ENCODE data around the gene SSBP2. TPM values are rescaled to one million over a fixed set of nuclear protein-coding genes. Genes with fewer than 3 reads are reported as not detected.

SSBP2 gene
- total RNA-seq, 1 donor from 2014 or later: 47.9 TPM

DNA sequence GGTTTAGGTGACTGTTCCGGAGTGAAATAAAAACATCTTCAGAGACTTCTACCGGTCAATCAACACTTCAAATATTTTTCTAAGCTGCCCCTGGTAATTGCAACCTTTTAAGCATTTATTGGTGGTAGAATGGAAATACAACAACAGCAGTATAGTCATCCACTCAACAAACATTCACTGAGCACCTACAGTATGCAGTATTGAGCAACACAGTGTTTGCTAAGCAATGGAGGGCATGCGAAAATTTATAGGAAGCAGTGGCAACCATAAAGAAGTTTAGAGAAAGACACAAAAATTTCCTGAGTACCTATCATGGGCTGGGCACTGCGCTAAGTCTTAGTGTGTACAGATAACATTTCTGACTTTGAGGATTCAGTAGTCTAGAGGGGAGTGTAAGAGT lies 12.0 kb upstream of the SSBP2 start:
- Mint-ChIP-seq H3K27ac (ENCODE audit: unreplicated experiment) (no peak overlapping the region), H3K36me3 (ENCODE audit: low read depth) (peaks cover 2% of the 10 kb centered on the region), H3K4me1 (ENCODE audit: low read depth) (peaks cover 31% of the 10 kb centered on the region), H3K27me3 (ENCODE audit: low read depth) (no peaks in the 10 kb centered on the region), H3K9me3 (ENCODE audit: low read depth) (peaks cover 4% of the 10 kb centered on the region), H3K4me3 (ENCODE audit: unreplicated experiment) (no peak overlapping the region)
- DNase-seq (ENCODE audit: low spot score): no peak
- TF ChIP-seq, protein P1, sequence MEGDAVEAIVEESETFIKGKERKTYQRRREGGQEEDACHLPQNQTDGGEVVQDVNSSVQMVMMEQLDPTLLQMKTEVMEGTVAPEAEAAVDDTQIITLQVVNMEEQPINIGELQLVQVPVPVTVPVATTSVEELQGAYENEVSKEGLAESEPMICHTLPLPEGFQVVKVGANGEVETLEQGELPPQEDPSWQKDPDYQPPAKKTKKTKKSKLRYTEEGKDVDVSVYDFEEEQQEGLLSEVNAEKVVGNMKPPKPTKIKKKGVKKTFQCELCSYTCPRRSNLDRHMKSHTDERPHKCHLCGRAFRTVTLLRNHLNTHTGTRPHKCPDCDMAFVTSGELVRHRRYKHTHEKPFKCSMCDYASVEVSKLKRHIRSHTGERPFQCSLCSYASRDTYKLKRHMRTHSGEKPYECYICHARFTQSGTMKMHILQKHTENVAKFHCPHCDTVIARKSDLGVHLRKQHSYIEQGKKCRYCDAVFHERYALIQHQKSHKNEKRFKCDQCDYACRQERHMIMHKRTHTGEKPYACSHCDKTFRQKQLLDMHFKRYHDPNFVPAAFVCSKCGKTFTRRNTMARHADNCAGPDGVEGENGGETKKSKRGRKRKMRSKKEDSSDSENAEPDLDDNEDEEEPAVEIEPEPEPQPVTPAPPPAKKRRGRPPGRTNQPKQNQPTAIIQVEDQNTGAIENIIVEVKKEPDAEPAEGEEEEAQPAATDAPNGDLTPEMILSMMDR (IDR thresholded peaks at IDR 0.05): no peak

DNA sequence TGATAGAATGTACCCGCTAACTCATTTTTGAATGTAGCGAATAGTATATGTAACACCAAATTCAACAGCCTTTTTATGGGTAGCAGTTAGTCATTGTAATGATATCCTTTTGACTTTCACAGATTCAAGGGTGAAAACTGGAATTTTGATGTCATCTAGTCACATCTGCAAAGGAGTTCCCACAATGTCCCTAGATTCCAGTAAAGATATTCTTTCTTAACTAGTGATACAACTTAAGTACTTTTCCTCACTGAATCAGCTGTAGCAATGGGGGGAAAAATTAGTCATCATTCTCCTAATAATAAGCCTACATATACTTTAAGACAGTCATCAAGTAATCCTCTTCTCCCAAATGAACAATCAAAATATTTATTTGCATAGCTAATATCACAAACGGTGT lies 11.5 kb upstream of the SSBP2 start:
- Mint-ChIP-seq H3K4me3 (ENCODE audit: unreplicated experiment) (no peak overlapping the region), H3K9me3 (ENCODE audit: low read depth) (peaks cover 4% of the 10 kb centered on the region), H3K4me1 (ENCODE audit: low read depth) (peaks cover 27% of the 10 kb centered on the region), H3K27me3 (ENCODE audit: low read depth) (no peaks in the 10 kb centered on the region), H3K27ac (ENCODE audit: unreplicated experiment) (no peak overlapping the region), H3K36me3 (ENCODE audit: low read depth) (peaks cover 2% of the 10 kb centered on the region)
- TF ChIP-seq, protein P1 (IDR thresholded peaks at IDR 0.05): no peak
- no peak for DNase-seq (ENCODE audit: low spot score)

DNA sequence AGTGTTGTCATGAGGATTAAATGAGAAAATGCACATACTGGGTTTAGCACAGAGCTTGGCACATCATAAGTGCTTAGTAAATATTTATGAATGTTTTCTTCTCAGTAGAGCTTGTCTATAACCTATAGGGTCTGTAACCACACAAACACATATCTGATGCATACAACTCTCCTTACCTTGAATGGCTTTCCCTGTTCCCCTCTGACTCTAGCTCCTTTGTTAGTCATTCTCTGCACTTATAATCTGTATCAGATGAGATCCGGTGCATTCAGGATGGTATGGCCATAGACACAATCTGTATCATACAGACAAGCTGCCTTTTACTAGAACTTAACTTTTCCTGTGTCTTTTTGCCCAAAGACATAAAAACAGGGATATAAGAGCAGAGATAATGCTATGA lies 11.1 kb upstream of the SSBP2 start:
- no peaks in the 10 kb centered on the region for H3K27me3 Mint-ChIP-seq (ENCODE audit: low read depth)
- TF ChIP-seq, protein P1 (IDR thresholded peaks at IDR 0.05): no peak
- H3K27ac Mint-ChIP-seq (ENCODE audit: unreplicated experiment): no peak overlapping the region
- H3K4me3 Mint-ChIP-seq (ENCODE audit: unreplicated experiment): no peak overlapping the region
- peaks cover 26% of the 10 kb centered on the region for H3K4me1 Mint-ChIP-seq (ENCODE audit: low read depth)
- H3K9me3 Mint-ChIP-seq (ENCODE audit: low read depth): peaks cover 4% of the 10 kb centered on the region
- no peak for DNase-seq (ENCODE audit: low spot score)
- peaks cover 2% of the 10 kb centered on the region for H3K36me3 Mint-ChIP-seq (ENCODE audit: low read depth)

DNA sequence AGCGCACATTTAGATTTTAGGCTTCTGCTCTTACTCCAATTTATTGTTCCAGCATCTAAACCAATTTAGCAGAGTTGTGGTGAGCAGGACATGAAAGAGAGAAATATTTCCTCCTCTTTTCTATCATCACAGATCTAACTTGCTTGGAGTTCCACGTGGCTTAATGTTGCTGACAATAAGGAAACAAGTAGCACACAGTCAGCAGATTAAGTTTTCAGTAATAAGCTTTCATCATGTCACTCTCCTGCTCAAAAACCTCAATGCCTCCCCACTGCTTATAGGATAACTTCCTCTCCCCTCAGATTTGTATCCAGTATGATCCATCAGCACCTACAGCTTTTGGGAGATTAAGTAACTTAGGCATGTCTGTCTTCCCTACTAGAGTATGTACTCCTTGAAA lies 10.4 kb upstream of the SSBP2 start:
- Mint-ChIP-seq H3K27me3 (ENCODE audit: low read depth) (no peaks in the 10 kb centered on the region), H3K4me3 (ENCODE audit: unreplicated experiment) (no peak overlapping the region), H3K9me3 (ENCODE audit: low read depth) (peaks cover 4% of the 10 kb centered on the region), H3K4me1 (ENCODE audit: low read depth) (peaks cover 33% of the 10 kb centered on the region), H3K36me3 (ENCODE audit: low read depth) (peaks cover 2% of the 10 kb centered on the region), H3K27ac (ENCODE audit: unreplicated experiment) (no peak overlapping the region)
- TF ChIP-seq, protein P1 (IDR thresholded peaks at IDR 0.05): no peak
- no peak for DNase-seq (ENCODE audit: low spot score)

DNA sequence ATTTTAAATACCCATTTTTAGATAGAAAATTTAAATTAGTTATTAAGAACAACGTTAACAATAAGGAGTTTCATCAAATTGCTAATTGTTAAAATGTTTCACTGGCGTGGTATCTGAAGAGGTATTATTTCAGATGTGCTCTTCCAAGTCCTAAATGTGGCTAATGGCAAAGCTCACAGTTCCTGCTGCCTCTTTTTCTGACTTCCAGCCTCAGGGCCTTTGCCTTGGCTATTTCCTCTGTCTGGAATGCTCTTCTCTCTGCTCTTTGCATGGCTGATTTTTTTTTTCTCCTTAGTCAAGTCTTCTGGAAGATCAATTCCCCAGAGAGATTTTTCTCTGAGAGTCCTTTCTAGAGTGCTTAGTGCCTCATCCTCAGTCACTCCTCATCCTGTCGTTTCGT lies 9.6 kb upstream of the SSBP2 start:
- peaks cover 40% of the 10 kb centered on the region for H3K4me1 Mint-ChIP-seq (ENCODE audit: low read depth)
- no peak overlapping the region for H3K4me3 Mint-ChIP-seq (ENCODE audit: unreplicated experiment)
- no peaks in the 10 kb centered on the region for H3K27me3 Mint-ChIP-seq (ENCODE audit: low read depth)
- TF ChIP-seq, protein P1 (IDR thresholded peaks at IDR 0.05): no peak
- H3K9me3 Mint-ChIP-seq (ENCODE audit: low read depth): peaks cover 4% of the 10 kb centered on the region
- DNase-seq (ENCODE audit: low spot score): no peak
- H3K36me3 Mint-ChIP-seq (ENCODE audit: low read depth): peaks cover 2% of the 10 kb centered on the region
- peak overlapping the region; percentile 4 for H3K27ac Mint-ChIP-seq (ENCODE audit: unreplicated experiment)

All from chondrocyte (in vitro differentiated cells).